Fibroblast of skin of scalp (primary cell): Measurements from ENCODE around the gene B4GALNT4.
"Not testable (repeated sequence)": the region's sequence is repeated elsewhere in the genome, so short reads cannot be mapped to it uniquely, and the experiment has no call there.

ENCODE experiments used
- DNase-seq: peaks from one replicate; pipeline ENCODE4 v3.0.0-alpha.2; 2013

Gene B4GALNT4

DNA sequence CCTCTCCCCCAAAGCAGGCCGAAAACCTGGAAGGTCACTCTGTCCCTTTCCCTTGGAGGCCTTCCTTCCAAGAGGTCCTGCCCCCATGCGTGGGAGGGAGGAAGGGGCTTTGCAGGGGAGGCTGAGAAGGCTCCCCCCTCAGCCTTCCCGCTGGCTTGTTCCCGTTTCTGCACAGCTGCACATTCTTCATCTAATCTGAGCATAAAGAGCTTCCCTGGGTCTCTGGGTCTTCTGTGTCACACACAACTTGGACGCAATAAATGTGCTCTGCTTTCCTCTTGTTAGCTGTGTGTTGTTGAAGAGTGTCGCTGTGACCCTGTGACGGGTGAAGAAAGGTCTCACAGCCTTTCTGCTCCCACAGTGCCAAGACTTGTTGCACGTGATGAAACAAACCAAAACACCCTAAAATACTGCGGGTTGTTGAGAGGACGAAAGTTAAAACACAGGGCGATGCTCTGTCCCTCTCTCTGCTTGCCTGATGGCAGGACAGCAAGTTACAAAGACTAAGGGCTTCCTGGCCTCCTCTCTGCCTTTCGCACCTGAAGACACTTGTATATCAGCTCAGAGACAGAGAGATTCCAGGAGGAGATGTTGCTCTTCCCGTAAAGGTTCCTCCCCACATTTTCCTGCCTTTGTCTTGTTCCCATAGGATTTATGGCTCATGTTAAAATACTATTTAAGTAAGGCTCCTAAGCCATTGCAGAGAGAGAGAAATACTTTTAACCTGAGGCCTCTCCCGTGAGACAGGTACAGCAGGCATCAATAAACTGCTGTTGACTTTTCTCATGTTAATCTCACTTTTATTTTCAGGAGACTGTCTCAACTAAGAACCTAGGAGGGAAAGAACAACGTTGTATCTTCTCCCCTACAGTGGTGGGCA is 33.3 kb upstream of the B4GALNT4 start:
- DNase-seq: peak; percentile 45

DNA sequence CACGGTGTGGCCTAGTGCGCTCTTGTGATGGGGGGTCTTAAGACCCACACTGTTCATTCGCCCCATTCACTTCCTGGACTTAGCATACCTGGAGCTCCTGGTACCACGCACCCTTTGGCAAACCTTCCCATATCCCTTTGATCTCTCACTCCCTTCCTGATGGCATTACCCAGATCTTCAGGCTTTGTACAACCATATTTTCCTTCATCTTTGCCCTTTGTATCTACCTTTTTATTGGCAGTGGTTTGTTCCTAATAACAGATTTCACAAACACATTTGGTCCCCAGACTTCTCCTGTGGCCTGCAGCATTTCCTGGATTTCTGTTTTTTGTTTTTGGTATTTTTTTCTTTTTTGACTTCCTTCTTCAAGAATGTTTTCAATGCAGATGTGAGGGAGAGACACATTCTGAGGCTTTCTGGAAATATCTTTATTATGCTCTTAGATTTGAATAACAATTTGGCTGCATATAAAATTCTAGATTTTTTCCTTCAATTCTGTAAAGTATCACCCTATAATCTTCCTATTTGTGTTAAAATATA is 32.6 kb upstream of the B4GALNT4 start:
- DNase-seq: no peak

DNA sequence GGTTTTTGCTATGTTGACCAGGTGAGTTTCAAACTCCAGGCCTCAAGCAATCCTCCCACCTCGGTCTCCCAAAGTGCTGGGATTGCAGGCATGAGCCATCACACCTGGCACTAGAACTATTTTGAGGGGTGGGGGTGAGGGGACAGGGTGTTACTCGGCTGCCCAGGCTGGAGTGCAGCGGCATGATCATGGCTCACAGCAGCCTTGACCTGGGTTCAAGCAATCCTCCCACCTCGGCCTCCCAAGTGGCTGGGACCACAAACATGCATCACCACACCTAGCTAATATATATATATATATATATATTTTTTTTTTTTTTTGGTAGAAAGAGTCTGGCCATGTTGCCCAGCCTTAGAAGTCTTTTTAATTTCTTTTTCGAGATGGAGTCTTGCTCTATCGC is 31.6 kb upstream of the B4GALNT4 start:
- DNase-seq: no peak

GRCh38 chr11:339963-340362 is 29.3 kb upstream of the B4GALNT4 start:
- no peak for DNase-seq

- DNase-seq: no peak
Observed at GRCh38 chr11:340539-341512, 28.5 kb upstream of the B4GALNT4 start.

DNA sequence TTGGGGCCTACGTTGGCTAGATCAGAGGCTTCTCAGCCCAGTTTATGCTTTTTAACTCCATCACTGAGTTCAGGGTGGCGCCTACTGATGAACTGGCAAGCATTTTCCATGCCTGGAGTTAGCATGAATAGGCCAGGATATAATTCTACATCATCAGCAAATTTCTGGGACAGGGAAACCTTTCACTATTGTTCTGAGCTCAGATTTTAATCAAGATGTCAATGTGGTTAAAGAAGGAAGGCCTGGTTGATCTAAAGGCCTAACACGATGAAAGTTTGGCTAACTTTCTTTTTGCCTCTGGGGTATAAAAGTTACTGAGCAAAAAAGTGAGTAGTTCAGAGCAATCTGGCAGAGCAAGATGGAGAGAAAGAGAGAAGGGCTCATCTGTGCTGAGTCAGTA is 27.0 kb upstream of the B4GALNT4 start:
- DNase-seq: no peak

GRCh38 chr11:344836-345578 is 24.3 kb upstream of the B4GALNT4 start:
- DNase-seq: no peak

GRCh38 chr11:346529-346928 is 22.8 kb upstream of the B4GALNT4 start:
- DNase-seq: no peak

GRCh38 chr11:349270-349954 is 19.9 kb upstream of the B4GALNT4 start:
- not testable (repeated sequence) for DNase-seq

GRCh38 chr11:350033-350722 is 19.1 kb upstream of the B4GALNT4 start:
- DNase-seq: not testable (repeated sequence)

- DNase-seq: no peak
Observed at GRCh38 chr11:350723-351255, 18.5 kb upstream of the B4GALNT4 start.

- DNase-seq: no peak
Observed at GRCh38 chr11:351411-351810, 17.9 kb upstream of the B4GALNT4 start.

GRCh38 chr11:352456-353031 is 16.8 kb upstream of the B4GALNT4 start:
- no peak for DNase-seq

DNA sequence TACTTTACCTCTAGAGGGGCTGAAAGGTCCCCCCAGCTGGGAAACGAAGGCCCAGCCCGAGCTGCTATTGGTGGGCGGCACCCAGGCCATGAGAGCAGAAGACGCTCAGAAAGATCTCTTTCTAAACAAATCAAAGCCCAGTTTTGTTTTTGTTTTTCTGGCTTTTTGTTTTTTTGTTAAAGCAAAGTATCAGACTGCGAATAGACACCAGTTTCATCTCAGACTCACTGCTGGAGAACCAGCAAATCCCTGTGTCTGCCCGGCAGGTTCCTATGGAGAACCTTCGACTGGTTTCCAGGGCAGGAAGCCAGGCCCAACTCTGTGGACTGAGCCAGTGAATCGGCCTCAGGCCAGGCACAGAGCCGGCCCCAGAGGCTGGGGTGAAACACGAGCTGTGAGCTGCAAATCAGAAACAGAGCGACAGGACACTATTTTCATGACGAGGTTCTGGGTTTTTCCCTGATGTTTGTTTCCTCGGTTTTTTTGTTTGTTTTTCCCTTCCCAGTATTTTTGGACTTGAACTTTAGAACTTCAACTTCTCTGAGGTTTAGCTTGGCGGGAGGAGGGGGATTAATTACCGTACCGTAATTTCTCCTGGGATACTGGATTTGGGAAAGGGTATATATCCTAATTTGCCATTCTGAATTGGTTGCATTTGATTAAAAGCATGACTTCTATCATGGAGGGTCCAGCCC is 16.0 kb upstream of the B4GALNT4 start:
- DNase-seq: peak; percentile 76

- peak; percentile 98 for DNase-seq
Observed at GRCh38 chr11:355581-356458, 13.5 kb upstream of the B4GALNT4 start.

DNA sequence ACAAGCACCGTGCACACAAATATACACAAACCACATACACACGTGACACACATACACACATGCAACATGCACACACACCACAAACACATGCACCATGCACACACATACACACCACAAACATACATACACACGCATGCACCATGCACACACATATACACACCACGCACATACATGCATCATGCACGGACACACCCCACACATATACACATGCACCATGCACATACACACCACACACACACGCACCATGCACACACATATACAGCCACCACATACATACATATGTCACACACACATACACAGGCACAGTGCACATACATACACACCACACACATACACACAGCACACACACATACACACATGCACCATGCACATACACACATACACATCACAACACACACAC is 12.7 kb upstream of the B4GALNT4 start:
- DNase-seq: no peak

GRCh38 chr11:357582-357981 is 11.7 kb upstream of the B4GALNT4 start:
- no peak for DNase-seq

DNA sequence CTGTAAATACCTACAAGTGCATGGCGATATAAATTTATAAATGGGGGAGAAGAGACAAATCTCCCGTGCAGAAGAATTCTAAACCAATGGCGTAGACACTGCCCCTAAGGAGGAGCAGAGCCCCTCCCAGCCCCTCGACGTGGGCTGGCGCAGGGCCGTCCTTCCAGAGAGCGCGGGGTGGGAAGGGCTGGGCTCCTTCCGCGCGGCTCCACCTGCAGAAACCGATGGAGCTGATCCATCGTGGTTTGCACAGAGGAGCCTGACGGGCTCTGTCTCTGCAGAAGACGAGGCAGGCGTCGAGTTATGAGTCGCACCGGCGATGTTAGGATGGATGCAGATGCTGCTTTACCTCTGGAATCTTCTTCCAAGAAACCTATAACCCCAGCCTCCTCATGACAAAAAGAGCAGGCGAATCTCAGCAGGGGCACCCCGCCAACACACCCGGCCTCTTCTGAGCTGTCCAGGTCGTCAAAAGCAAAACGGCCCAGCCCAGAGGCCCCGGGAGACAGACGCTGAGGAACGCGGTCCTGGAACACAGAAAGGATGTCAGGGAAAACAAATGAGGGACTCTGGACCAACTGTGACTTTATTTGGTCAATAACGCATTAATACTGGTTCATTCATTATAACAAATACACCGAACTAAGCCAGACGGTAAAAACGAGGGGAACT is 11.0 kb upstream of the B4GALNT4 start:
- no peak for DNase-seq
